ENCODE results near the gene ABCC11. TPM values are rescaled to one million over a fixed set of nuclear protein-coding genes. Genes with fewer than 3 reads are reported as not detected.
A peak's percentile ranks its signal among the peaks of the same experiment; 100 is the strongest.

ABCC11 gene
- total and polyA plus RNA-seq, 2 of the 13 experiments (the other 11 are each of a cell fraction or from before 2014, with no cell fraction given), result 1.0 to 1.4 TPM

- no peak for TF ChIP-seq AFF4 (CRISPR knock-in tag; IDR thresholded peaks at IDR 0.05)
- no peak for TF ChIP-seq DDIT3 (CRISPR knock-in tag; IDR thresholded peaks at IDR 0.05)
- TF ChIP-seq TAF1 (CRISPR knock-in tag; IDR thresholded peaks at IDR 0.05), result peak; percentile 50; the same call in 1 of the 2 replicates
- TF ChIP-seq ZNF672 (CRISPR knock-in tag; IDR thresholded peaks at IDR 0.05), result no peak
- no peak for TF ChIP-seq ZNF616 (CRISPR knock-in tag; IDR thresholded peaks at IDR 0.05; ENCODE audit: low read depth)
- no peak for TF ChIP-seq RNF219 (CRISPR knock-in tag; IDR thresholded peaks at IDR 0.05)
- peak; percentile 93 for TF ChIP-seq PHF20 (CRISPR knock-in tag; IDR thresholded peaks at IDR 0.05)
- TF ChIP-seq ZZZ3 (CRISPR knock-in tag; IDR thresholded peaks at IDR 0.05; ENCODE audit: borderline replicate concordance), result peak; percentile 9; the same call in 1 of the 2 replicates
- TF ChIP-seq ETV6 (CRISPR knock-in tag; conservative IDR thresholded peaks at IDR 0.05), result no peak; the same call in 1 of the 2 replicates
- no peak for TF ChIP-seq DNMT3B (CRISPR knock-in tag; conservative IDR thresholded peaks at IDR 0.05)
- peak; percentile 69 for TF ChIP-seq ZNF331 (CRISPR knock-in tag; IDR thresholded peaks at IDR 0.05)
- TF ChIP-seq GTF3A (CRISPR knock-in tag; conservative IDR thresholded peaks at IDR 0.05), result no peak
Measured at GRCh38 chr16:48235556-48236136, 11.7 kb downstream of the ABCC11 start (continued).

Measured in HepG2 (cell line).